ENCODE measurements around the gene RFX7. TPM values are rescaled to one million over a fixed set of nuclear protein-coding genes. Genes with fewer than 3 reads are reported as not detected.

Gene RFX7
- total and polyA plus RNA-seq, 2 of the 8 experiments (the other 6 are each of a cell fraction or from before 2014, with no cell fraction given), result 10.4 to 40.9 TPM

DNA sequence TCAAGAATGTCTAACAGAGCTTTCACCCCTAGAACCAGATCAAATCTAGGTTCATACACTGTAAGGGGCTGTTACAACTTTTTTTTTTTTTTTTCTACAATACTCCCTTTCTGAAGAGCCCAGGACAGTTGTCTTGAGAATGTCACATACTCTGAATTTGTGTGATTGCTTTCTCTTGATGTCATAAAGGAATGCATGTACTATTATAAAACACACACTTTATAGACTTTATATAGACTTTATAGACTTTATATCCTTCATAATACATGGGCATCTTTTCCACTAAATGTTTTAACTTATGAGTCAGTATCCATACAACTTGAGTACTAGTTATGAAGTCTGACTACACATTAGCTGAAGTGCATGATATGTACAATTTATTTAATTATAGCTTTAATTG, 26.3 kb downstream of the RFX7 start (continued):
- no peak for TF ChIP-seq JUN (IDR thresholded peaks at IDR 0.05; ENCODE audit: low read depth, low read length)
- TF ChIP-seq EZH2 (IDR thresholded peaks at IDR 0.05; ENCODE audit: low read depth, low read length, severe bottlenecking), result no peak
- TF ChIP-seq BCL11A (IDR thresholded peaks at IDR 0.05; ENCODE audit: low read depth in 2 of 2, low read length in 2 of 2), result no peak

All from H1 (cell line).